ENCODE measurements around the gene C6orf47.

Gene C6orf47

DNA sequence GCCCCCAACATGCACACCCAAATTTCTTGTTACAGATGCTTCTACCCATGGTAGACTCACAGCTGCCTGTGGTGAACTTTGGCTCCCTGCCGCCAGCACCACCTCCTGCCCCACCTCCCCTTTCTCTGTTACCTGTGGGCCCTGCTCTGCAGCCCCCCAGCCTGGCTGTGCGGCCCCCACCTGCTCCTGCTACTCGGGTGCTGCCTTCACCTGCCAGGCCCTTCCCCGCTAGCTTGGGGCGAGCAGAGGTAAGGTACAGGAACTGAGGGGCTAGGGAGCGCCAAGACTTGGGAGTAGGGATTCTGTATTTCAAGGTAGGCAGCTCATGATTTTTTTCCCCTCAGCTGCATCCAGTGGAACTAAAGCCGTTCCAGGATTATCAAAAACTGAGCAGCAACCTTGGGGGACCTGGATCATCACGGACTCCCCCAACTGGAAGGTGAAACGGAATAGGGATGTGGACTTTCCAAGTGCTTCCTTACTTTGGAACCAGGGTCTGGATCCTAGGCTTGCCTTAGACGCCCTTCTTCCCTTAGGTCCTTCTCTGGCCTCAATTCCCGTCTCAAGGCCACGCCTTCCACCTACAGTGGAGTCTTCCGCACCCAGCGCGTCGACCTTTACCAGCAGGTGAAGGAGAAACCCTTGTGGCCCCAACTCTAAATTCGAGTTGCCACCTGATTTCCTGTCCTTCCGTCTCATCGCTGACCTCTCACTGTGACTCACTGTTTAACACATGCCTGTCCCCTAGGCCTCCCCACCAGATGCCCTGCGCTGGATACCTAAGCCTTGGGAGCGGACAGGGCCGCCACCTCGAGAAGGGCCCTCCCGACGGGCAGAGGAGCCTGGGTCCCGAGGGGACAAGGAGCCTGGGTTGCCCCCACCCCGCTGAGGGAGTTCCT is 23.6 kb downstream of the C6orf47 start:
- no peak for DNase-seq (ENCODE audit: low read depth)

GRCh38 chr6:31634969-31635575 is 25.5 kb downstream of the C6orf47 start:
- DNase-seq (ENCODE audit: low read depth), result no peak

- DNase-seq (ENCODE audit: low read depth), result peak; percentile 29
These were observed 26.4 kb downstream of the C6orf47 start for GRCh38 chr6:31634131-31634530.

DNA sequence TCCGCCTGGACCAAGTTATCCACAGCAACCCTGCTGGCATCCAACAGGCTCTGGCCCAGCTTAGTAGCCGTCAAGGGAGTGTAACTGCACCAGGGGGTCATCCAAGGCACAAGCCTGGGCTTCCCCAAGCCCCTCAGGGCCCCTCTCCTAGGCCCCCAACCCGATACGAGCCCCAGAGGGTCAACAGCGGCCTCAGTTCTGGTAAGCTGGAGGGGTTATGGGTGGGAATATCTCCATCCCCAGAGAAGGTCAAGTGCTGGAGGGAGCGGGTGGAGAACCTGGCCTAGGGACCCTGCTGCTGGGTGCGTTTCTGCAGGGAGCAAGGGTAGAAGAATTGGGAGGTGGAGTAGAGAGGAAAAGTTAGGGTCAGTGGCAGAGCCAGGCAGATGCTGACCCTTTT is 27.1 kb downstream of the C6orf47 start:
- DNase-seq (ENCODE audit: low read depth), result no peak

DNA sequence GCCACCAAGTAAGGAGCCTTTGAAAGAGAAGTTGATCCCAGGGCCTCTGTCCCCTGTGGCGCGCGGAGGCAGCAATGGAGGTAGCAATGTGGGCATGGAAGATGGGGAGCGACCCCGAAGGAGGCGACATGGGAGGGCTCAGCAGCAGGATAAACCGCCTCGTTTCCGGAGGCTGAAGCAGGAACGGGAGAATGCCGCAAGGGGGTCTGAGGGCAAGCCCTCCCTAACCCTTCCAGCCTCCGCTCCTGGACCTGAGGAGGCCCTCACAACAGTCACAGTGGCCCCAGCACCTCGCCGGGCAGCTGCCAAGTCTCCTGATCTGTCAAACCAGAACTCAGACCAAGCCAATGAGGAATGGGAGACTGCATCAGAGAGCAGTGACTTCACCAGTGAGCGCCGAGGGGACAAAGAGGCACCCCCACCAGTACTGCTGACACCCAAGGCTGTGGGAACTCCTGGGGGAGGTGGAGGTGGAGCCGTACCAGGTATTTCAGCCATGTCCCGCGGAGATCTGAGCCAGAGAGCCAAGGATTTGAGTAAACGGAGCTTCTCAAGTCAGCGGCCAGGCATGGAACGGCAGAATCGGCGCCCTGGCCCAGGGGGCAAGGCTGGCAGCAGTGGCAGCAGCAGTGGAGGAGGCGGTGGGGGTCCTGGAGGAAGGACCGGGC is 28.2 kb downstream of the C6orf47 start:
- DNase-seq (ENCODE audit: low read depth), result no peak

GRCh38 chr6:31631681-31632278 is 28.8 kb downstream of the C6orf47 start:
- no peak for DNase-seq (ENCODE audit: low read depth)

DNA sequence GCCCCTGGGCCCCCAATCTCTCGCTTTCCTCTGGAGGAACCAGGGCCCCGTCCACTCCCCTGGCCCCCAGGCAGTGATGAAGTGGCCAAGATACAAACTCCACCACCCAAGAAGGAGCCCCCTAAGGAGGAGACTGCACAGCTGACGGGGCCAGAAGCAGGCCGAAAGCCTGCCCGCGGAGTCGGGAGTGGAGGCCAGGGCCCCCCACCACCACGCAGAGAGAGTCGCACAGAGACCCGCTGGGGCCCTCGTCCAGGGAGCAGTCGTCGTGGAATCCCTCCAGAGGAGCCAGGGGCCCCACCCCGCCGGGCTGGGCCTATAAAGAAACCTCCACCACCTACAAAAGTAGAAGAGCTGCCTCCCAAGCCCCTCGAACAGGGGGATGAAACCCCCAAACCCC is 29.4 kb downstream of the C6orf47 start:
- no peak for DNase-seq (ENCODE audit: low read depth)

- DNase-seq (ENCODE audit: low read depth), result no peak
These were observed 30.2 kb downstream of the C6orf47 start for GRCh38 chr6:31630177-31630934.

- no peak for DNase-seq (ENCODE audit: low read depth)
These were observed 31.6 kb downstream of the C6orf47 start for GRCh38 chr6:31629014-31629413.

DNA sequence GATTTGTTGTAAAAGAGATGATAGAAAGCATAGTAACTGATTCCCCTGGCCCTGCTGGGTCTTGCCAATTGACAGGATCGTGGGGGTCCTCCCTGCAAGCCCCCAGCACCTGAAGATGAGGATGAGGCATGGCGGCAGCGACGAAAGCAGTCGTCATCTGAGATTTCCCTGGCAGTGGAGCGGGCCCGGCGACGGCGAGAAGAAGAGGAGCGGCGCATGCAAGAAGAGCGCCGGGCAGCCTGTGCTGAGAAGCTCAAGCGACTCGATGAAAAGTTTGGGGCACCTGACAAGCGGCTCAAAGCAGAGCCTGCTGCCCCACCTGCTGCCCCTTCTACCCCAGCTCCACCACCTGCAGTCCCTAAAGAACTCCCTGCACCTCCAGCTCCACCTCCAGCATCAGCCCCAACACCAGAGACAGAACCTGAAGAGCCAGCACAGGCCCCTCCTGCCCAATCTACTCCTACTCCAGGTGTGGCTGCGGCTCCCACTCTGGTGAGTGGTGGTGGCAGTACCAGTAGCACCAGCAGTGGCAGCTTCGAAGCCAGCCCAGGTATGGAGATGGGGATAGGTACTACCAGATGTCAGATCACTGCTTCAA is 32.8 kb downstream of the C6orf47 start:
- no peak for DNase-seq (ENCODE audit: low read depth)

- DNase-seq (ENCODE audit: low read depth), result no peak
These were observed 33.6 kb downstream of the C6orf47 start for GRCh38 chr6:31626952-31627351.

- no peak for DNase-seq (ENCODE audit: low read depth)
These were observed 36.5 kb downstream of the C6orf47 start for GRCh38 chr6:31624070-31624469.

- no peak for DNase-seq (ENCODE audit: low read depth)
These were observed 37.9 kb downstream of the C6orf47 start for GRCh38 chr6:31622684-31623091.

- DNase-seq (ENCODE audit: low read depth), result no peak
These were observed 38.6 kb downstream of the C6orf47 start for GRCh38 chr6:31621991-31622390.

DNA sequence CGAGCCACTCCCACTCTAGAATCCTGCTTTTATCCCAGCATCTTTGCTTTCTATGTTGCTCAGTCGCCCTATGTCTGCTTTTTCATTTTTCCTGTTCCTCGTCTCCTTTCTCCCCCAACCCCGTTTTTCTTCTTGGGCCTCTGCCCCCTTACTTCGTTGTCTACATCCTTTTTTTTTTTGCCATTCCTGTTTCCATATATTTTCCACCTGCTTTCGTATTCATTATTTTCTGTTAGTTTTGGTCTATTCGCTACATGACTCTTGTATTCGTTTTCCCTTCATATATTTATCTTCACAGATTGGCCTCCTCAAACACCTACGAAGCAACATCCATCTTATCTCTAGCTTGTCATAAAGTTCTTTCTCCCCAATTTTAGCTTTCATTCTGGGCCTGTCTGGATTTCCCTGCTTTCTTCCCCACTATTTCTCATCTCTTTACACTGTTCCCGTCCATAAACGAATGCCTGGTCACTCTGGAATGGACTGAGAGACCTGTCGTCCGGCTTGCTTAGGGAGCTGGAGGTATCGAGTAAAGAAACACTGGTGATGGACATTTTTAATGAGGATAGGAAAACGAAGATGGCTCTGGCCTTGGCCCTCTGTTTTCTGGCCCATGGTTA is 39.1 kb downstream of the C6orf47 start:
- DNase-seq (ENCODE audit: low read depth), result no peak

DNA sequence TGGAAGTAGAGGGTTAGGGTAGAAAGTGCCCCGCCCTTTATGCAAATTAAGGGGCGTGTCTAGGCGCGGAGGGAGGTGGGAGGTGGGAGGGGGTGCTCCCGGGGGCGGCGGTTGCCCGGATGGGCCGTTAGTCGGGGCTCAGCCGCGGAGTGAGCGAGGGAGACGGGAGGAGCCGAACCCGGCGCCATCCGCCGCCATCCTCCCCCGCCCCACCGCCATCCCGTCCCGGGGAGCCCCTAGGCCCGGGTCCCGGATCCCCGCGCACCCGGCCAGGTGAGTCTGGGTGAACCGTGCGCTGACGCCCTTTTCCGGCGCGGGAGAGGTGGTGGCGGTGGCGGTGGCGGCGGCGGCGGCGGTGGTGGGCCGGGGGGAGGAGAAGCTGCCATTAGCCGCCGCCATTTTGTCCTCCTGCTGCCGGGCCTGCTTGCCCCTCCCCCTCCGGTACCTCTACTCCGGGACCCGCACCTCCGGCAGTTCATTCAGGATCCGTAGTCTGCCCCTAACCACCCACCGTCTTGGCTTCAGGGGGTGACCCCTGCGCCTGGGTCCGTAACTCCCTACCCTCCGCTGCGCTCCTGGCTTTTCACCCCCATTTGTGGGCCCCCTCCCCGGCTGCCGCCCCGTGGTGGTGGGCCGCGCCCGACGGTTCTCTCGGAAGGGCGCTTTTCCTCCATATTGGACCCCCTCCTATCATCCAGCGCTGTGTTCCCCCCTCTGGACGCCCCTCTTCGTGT is 39.8 kb downstream of the C6orf47 start, which contains the start of gene PRRC2A:
Gene PRRC2A, plus strand, starts transcription at position 130 of the 734 bp plus-strand sequence. CDS start 2,075 bp downstream, outside the sequence.
- no peak for DNase-seq (ENCODE audit: low read depth)

- DNase-seq (ENCODE audit: low read depth), result peak; percentile 100
These were observed 40.6 kb downstream of the C6orf47 start for GRCh38 chr6:31619805-31620585.

DNA sequence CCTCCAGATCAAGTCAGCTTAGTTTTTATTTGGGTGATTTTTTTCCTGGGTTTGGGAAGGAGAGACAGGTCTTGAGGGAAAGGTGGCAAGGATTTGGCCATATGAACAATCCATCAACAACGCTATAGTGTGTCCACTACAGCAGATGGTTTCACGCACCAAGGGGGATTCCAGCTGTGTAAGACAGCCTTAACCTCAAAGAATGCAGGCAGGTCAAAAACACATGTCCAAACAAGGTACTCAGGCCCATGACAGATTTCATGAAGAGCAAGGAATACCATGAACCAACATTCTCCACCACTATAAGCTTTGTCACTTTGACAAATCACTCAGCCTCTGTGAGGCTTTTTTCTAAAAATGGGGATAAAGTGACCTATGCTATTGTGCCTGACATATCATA is 43.6 kb downstream of the C6orf47 start:
- DNase-seq (ENCODE audit: low read depth), result no peak

GRCh38 chr6:31615748-31616147 is 44.8 kb downstream of the C6orf47 start:
- DNase-seq (ENCODE audit: low read depth), result no peak

Data from fibroblast of gingiva (primary cell).